Activated CD8-positive, alpha-beta memory T cell treated with anti-CD3 and anti-CD28 coated beads, Interleukin-2, amount 10 ng/mL, durations not matched to agents 7 days and 5 days (primary cell): ENCODE results near the gene OPN1MW2. TPM values are rescaled to one million over a fixed set of nuclear protein-coding genes. Genes with fewer than 3 reads are reported as not detected.
A peak's percentile ranks its signal among the peaks of the same experiment; 100 is the strongest.
"Not testable (repeated sequence)": the region's sequence is repeated elsewhere in the genome, so short reads cannot be mapped to it uniquely, and the experiment has no call there.

Source experiments
- ATAC-seq: fragments of 150-1000 bp; cut with Tn5 transposase; one replicate; pipeline ENCODE4 v1.10.0; 2021; ENCODE audit warnings: moderate library complexity
- CTCF ChIA-PET: fragments of 350-600 bp; sonication (Branson Sonifier 250); formaldehyde crosslinking; loops from one replicate; lab custom pipeline; 2021; ENCODE audit warnings: antibody characterized with exemption; lab: Charles Lee
- DNase-seq: peaks from one replicate; pipeline ENCODE4 v3.0.0-alpha.2; 2020
- H3K27ac Mint-ChIP-seq: one replicate; pipeline ENCODE4 v1.8.0; 2021; ENCODE audit warnings: mild to moderate bottlenecking, mixed read lengths
- H3K27me3 Mint-ChIP-seq: one replicate; pipeline ENCODE4 v1.8.0; 2021; ENCODE audit warnings: mixed read lengths
- H3K36me3 Mint-ChIP-seq: one replicate; pipeline ENCODE4 v1.8.0; 2021; ENCODE audit warnings: mild to moderate bottlenecking, mixed read lengths
- H3K4me1 Mint-ChIP-seq: one replicate; pipeline ENCODE4 v1.8.0; 2021; ENCODE audit warnings: mixed read lengths
- H3K4me3 Mint-ChIP-seq: one replicate; pipeline ENCODE4 v1.8.0; 2021; ENCODE audit warnings: mild to moderate bottlenecking, moderate library complexity, mixed read lengths
- H3K9me3 Mint-ChIP-seq: one replicate; pipeline ENCODE4 v1.8.0; 2022; ENCODE audit warnings: low read depth, mixed read lengths
- total RNA-seq, 2 experiments: library from RNA; stranded (reverse); gene quantifications; one replicate each; pipeline ENCODE4 v1.2.3, GENCODE V29; 2021

Gene OPN1MW2
- total RNA-seq, 2 experiments from 2014 or later = not detected

DNA sequence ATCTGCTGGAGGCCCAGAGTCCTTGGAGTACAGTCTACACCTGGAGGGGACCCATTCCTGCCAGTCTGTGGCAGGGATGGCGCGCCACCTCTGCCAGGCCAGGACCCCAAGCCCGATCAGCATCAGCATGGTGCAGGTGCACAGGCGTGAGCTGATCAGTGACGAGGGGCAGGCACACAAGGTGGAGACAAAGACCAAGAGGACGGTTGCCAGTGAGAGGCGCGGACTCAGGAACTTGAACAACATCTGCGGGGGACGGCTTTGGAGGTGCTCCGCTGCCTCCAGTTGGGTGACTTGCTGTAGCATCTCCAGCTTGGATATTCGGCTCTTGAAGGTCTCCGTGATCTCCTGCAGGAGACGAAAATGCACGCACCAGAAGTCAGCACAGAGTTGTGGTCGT, 14.1 kb downstream of the OPN1MW2 start:
- not testable (repeated sequence) for ATAC-seq, H3K9me3 Mint-ChIP-seq, H3K27ac Mint-ChIP-seq

DNA sequence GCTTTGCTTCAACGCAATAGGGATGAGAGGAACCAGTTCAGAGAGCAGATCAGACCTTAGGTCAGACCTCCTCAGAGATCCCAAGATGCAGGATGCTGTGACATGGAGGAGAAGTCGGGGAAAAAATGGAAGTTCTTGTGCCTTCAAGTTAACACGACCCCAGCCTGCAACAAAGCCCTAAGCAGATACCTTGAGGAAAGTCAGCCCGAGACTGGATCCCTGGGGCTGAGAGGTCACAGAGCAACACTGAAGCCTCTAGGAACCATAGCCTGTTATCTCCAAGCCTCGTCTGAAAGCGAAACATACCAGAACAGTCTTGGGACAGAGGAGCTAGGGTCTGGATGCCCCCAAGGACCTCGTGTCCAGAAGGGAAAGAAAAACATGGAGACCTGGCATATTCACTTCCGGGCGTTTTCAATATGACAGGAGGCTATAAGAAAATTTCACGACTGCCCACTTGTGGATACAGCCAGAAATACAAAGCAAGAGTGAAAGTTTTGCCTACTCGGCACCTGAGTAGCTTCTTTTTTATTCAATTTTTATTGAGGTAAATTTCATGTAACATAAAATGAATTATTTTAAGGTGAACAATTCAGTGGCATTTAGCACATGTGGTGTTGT, 19.5 kb downstream of the OPN1MW2 start:
- CTCF ChIA-PET, ATAC-seq, H3K27ac Mint-ChIP-seq, H3K27me3 Mint-ChIP-seq, H3K9me3 Mint-ChIP-seq, H3K4me1 Mint-ChIP-seq, H3K36me3 Mint-ChIP-seq, H3K4me3 Mint-ChIP-seq: not testable (repeated sequence)
- DNase-seq = peak; percentile 4

More for the DNA sequence above, 14.1 kb downstream of the OPN1MW2 start:
- H3K4me3 Mint-ChIP-seq, CTCF ChIA-PET, H3K4me1 Mint-ChIP-seq, H3K27me3 Mint-ChIP-seq, DNase-seq, H3K36me3 Mint-ChIP-seq: not testable (repeated sequence)

DNA sequence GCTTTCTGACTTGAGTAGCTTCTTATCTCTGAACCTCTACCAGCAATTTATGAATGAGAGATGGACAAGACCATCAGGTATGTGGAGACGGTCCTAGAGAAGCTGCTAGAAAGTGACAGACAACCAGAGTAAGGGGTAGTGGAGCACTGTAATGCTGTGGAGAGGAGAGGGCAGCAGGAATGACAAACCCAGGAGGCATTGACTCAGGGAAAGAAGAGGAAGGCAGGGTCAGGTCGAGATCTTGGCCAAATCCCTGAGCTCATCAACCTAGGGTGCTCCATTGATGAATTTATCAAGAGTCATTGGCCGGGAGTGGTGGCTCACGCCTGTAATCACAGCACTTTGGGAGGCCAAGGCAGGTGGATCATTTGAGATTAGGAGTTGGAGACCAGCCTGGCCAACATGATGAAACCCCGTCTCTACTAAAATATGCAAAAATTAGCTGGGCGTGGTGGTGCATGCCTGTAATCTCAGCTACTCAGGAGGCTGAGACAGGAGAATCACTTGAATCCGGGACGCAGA, 20.5 kb downstream of the OPN1MW2 start:
- H3K9me3 Mint-ChIP-seq, CTCF ChIA-PET, H3K36me3 Mint-ChIP-seq, H3K4me1 Mint-ChIP-seq, H3K4me3 Mint-ChIP-seq, ATAC-seq, H3K27me3 Mint-ChIP-seq, H3K27ac Mint-ChIP-seq: not testable (repeated sequence)
- DNase-seq = peak; percentile 11

DNA sequence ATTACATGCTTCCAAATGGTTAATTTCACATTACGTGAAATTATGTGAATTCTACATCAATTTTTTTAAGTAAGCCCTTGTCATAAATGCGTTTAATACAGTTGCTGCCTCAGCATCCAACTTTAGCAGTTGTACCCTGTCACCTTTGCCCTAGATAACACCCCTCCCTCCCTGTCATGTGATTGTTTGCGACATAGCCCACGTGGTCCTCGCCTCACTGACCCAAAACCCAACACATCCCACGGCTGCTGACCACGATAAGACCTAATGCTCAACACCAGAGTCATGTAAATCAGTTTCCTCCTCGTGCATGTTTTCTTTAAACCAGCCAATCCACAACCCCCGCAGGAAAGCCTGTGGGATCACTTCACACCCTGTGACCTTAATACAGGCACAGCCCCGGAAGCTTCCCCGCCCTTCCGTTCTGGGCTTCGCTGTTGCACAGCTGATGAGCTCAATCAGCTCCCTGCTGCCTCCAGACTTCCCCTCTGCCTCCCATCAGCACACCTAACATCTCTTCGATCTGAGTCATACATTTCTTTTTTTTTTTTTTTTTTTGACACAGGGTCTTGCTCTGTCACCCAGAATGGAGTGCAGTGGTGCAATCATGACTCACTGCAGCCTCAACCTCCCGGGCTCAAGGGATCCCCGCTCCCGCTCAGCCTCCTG, 28.0 kb downstream of the OPN1MW2 start:
- ATAC-seq = peak; percentile 98
- DNase-seq, H3K27ac Mint-ChIP-seq, H3K4me3 Mint-ChIP-seq, H3K9me3 Mint-ChIP-seq, CTCF ChIA-PET, H3K27me3 Mint-ChIP-seq, H3K4me1 Mint-ChIP-seq, H3K36me3 Mint-ChIP-seq: not testable (repeated sequence)

- H3K4me3 Mint-ChIP-seq, DNase-seq, H3K36me3 Mint-ChIP-seq, CTCF ChIA-PET, H3K27ac Mint-ChIP-seq, H3K27me3 Mint-ChIP-seq, H3K4me1 Mint-ChIP-seq, H3K9me3 Mint-ChIP-seq: not testable (repeated sequence)
- ATAC-seq = peak; percentile 20
Measured at GRCh38 chrX:154248076-154248475, 28.5 kb downstream of the OPN1MW2 start.

DNA sequence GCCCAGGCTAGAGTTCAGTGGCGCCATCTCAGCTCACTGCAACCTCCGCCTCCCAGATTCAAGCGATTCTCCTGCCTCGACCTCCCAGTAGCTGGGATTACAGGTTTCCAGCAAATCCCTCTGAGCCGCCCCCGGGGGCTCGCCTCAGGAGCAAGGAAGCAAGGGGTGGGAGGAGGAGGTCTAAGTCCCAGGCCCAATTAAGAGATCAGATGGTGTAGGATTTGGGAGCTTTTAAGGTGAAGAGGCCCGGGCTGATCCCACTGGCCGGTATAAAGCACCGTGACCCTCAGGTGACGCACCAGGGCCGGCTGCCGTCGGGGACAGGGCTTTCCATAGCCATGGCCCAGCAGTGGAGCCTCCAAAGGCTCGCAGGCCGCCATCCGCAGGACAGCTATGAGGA, 37.7 kb downstream of the OPN1MW2 start, which contains the start of gene OPN1MW3:
OPN1MW3 (plus strand) TSS at position 301 of the 400 bp plus-strand sequence; CDS start at position 339, 38 bp downstream.
- CTCF ChIA-PET, H3K27ac Mint-ChIP-seq, H3K27me3 Mint-ChIP-seq, H3K4me1 Mint-ChIP-seq, H3K4me3 Mint-ChIP-seq, H3K36me3 Mint-ChIP-seq, ATAC-seq, H3K9me3 Mint-ChIP-seq, DNase-seq: not testable (repeated sequence)

- H3K36me3 Mint-ChIP-seq, ATAC-seq, CTCF ChIA-PET, H3K27me3 Mint-ChIP-seq, H3K4me1 Mint-ChIP-seq, H3K9me3 Mint-ChIP-seq, DNase-seq, H3K4me3 Mint-ChIP-seq, H3K27ac Mint-ChIP-seq: not testable (repeated sequence)
Measured at GRCh38 chrX:154258711-154259110, 39.2 kb downstream of the OPN1MW2 start.

DNA sequence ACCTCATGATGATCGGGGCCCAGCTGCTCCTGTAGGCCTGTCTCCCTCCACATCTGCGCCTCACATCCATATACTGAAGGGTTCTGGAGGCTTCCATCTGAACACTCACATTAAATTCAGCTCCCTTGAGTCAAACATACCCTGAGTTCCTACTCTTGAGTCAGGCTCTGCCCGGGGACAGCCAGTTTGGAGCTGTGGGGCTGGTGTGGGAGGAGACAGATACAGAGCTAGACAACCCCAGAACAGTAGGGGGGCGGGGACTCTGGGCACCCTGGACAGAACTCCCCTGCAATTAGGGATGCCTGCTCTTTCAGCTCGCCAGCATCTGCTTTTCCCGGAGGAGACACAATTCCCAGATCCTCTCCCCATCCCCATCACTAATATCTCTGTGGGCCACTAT, 43.5 kb downstream of the OPN1MW2 start:
- H3K4me1 Mint-ChIP-seq, H3K36me3 Mint-ChIP-seq, ATAC-seq, H3K4me3 Mint-ChIP-seq, H3K27me3 Mint-ChIP-seq, H3K9me3 Mint-ChIP-seq, H3K27ac Mint-ChIP-seq, DNase-seq, CTCF ChIA-PET: not testable (repeated sequence)

DNA sequence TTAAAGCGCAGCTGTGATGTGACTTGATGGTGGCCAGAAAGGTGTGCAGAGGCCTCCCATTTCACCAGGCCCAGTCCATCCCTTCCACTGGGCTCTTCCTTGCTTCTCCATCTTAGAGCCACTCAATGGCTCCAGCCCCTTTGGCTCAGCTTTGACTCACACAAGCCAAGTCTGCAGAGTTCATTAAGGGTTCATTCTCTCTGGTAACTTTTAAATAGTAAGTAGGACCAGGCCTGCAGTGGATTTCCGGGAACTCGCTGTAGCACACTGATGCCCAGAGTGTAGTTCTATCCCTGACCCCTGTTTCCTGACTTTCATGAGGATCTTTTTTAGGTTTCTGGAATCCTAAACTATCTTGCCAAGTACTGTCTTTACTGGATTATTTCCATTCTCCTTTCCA, 49.7 kb downstream of the OPN1MW2 start:
- DNase-seq, CTCF ChIA-PET, H3K27ac Mint-ChIP-seq, H3K9me3 Mint-ChIP-seq, H3K4me3 Mint-ChIP-seq, H3K4me1 Mint-ChIP-seq, ATAC-seq, H3K27me3 Mint-ChIP-seq, H3K36me3 Mint-ChIP-seq: not testable (repeated sequence)

Other genes with a start within 250 kb of the OPN1MW2 start
- gene HCFC1, start 247.9 kb upstream of the OPN1MW2 start, total RNA-seq = 100 to 1,000 TPM; 136 to 138 TPM
- gene TMEM187, start 247.0 kb upstream of the OPN1MW2 start, total RNA-seq = 10 to 100 TPM in 1 of 2 experiments, 1 to 10 TPM in 1; 8.6 to 10.7 TPM
- 100 to 1,000 TPM; 127 to 148 TPM for gene IRAK1, start 199.9 kb upstream of the OPN1MW2 start, total RNA-seq
- 10 to 100 TPM; 81.1 to 84.5 TPM for gene MECP2, start 122.0 kb upstream of the OPN1MW2 start, total RNA-seq
- not detected for gene OPN1LW, start 75.5 kb upstream of the OPN1MW2 start, total RNA-seq
- gene OPN1MW, start 37.2 kb upstream of the OPN1MW2 start, total RNA-seq = not detected
- gene OPN1MW3, start 37.8 kb downstream of the OPN1MW2 start, total RNA-seq = not detected
- gene TEX28, start 75.4 kb downstream of the OPN1MW2 start, total RNA-seq = not detected
- gene TKTL1, start 76.0 kb downstream of the OPN1MW2 start, total RNA-seq = 1 to 10 TPM in 1 of 2 experiments, under 1 TPM in 1; 0.75 to 1.1 TPM
- gene FLNA, start 154.9 kb downstream of the OPN1MW2 start, total RNA-seq = 1,000 to 10,000 TPM; 1,602 to 2,011 TPM
- gene EMD, start 159.5 kb downstream of the OPN1MW2 start, total RNA-seq = 10 to 100 TPM; 64.6 to 70.2 TPM
- 1,000 to 10,000 TPM; 2,013 to 2,356 TPM for gene RPL10, start 178.6 kb downstream of the OPN1MW2 start, total RNA-seq
- 10 to 100 TPM; 18.4 to 19.6 TPM for gene DNASE1L1, start 189.5 kb downstream of the OPN1MW2 start, total RNA-seq
- 10 to 100 TPM; 77.1 to 90.2 TPM for gene TAFAZZIN, start 191.8 kb downstream of the OPN1MW2 start, total RNA-seq
- 10 to 100 TPM; 42.0 to 48.4 TPM for gene ATP6AP1, start 208.9 kb downstream of the OPN1MW2 start, total RNA-seq
- gene GDI1, start 217.4 kb downstream of the OPN1MW2 start, total RNA-seq = 100 to 1,000 TPM in 1 of 2 experiments, 10 to 100 TPM in 1; 99.0 to 117 TPM
- gene FAM50A, start 224.4 kb downstream of the OPN1MW2 start, total RNA-seq = 10 to 100 TPM; 66.2 to 70.5 TPM
- 10 to 100 TPM; 42.3 to 48.5 TPM for gene PLXNA3, start 238.5 kb downstream of the OPN1MW2 start, total RNA-seq